Transverse colon (tissue), 4 donors: ENCODE data around the gene SLC7A14.

Source experiments
- POLR2AphosphoS5 ChIP-seq, 3 donors: sonication (generic); formaldehyde crosslinking; IDR thresholded peaks; one replicate each; pipeline ENCODE4 v1.6.1; 2016; ENCODE audit warnings: antibody characterized with exemption in 3 of 3
- TF ChIP-seq, protein P1 (sequence below), 5 experiments: fragments of 200-600 bp in 3 of 5; fragments of 450-650 bp in 2 of 5; sonication (generic) in 3 of 5; IDR thresholded peaks; 1 replicate in 2 of 5; 2 replicates in 3 of 5; pipeline ENCODE4 v1.5.1; 2016 to 2017; ENCODE audit warnings: antibody characterized with exemption in 5 of 5, inconsistent platforms in 3 of 5, mild to moderate bottlenecking in 2 of 5, moderate library complexity in 1 of 5

DNA sequence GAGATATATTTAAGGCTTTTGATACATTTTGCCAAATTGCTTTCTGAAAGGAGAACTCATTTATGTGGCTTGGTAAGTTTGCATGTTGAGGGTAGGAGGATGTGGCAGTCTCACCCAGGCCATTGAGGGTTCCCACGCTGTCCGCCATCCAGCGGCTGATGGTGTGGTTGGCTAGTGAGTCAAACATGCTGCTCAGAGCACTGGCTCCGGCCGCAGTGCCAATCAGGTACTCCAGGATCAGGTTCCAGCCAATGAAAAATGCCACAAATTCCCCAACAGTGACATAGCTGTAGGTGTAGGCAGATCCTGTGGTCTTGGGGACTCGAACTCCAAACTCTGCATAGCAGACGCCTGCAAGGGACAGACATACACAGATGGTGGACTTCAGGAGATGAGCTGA is 84.9 kb downstream of the SLC7A14 start:
- TF ChIP-seq, protein P1, sequence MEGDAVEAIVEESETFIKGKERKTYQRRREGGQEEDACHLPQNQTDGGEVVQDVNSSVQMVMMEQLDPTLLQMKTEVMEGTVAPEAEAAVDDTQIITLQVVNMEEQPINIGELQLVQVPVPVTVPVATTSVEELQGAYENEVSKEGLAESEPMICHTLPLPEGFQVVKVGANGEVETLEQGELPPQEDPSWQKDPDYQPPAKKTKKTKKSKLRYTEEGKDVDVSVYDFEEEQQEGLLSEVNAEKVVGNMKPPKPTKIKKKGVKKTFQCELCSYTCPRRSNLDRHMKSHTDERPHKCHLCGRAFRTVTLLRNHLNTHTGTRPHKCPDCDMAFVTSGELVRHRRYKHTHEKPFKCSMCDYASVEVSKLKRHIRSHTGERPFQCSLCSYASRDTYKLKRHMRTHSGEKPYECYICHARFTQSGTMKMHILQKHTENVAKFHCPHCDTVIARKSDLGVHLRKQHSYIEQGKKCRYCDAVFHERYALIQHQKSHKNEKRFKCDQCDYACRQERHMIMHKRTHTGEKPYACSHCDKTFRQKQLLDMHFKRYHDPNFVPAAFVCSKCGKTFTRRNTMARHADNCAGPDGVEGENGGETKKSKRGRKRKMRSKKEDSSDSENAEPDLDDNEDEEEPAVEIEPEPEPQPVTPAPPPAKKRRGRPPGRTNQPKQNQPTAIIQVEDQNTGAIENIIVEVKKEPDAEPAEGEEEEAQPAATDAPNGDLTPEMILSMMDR (IDR thresholded peaks at IDR 0.05), result no peak
- TF ChIP-seq POLR2AphosphoS5 (IDR thresholded peaks at IDR 0.05), result no peak
